Activated CD4-positive, alpha-beta T cell treated with anti-CD3 and anti-CD28 coated beads for 24 hours (primary cell): ENCODE results near the gene RNASEH1.
"Not testable (repeated sequence)": the region's sequence is repeated elsewhere in the genome, so short reads cannot be mapped to it uniquely, and the experiment has no call there.

Experiments
- DNase-seq, 2 donors: peaks; one replicate each; pipeline ENCODE4 v3.0.0-alpha.2; 2020; ENCODE audit warnings: low read depth in 2 of 2

The RNASEH1 gene

DNA sequence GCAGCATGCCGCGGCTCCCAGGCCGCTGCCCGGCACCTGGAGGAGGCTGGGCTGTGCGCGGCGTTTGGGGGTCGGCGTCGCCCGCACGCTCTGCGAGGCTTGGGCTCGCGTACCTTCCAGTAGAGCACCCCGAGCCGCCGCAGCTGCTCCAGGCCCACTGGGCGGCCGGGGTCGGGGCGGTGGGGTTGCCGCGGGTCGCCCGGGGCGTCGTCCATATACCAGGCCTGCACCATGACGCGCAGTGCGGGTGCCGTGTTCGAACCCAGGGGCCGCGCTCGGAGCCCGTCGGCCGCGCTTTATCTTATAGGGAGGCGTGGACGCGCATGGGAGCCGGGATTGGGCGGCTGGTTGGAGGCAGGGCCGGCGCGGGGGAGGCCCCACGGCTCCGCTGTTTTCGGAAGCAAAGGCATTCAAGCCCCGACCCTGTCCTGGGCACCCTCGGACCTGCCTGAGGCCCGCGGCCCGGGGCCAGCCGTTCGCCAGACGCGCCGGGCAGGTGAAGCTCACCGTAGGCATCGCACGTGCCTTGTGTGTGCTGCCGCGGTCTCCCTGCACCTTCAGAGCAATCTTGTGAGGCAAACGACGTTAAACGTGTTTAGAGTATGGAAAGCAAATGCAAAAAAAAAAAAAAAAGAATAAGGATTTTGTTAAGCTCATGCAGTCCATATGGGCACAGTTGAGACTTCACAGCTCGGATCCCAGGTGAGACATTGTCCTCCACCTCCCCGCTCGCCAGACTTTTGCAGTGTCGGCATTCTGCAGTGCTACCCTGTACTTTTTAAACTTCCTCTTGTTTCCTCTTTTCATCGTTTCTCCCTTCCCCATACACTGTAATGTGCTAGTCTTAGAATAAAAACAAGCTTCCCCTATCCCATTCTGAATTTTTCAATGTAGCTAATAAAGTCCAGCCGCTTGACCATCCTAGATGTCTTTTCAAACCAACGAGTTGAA is 38.6 kb downstream of the RNASEH1 start, which contains the start of gene ADI1:
ADI1 (minus strand) TSS at position 277 of the 951 bp plus-strand sequence; CDS start at position 233, 44 bp downstream.
- peak; percentile 65 to 70 for DNase-seq

DNA sequence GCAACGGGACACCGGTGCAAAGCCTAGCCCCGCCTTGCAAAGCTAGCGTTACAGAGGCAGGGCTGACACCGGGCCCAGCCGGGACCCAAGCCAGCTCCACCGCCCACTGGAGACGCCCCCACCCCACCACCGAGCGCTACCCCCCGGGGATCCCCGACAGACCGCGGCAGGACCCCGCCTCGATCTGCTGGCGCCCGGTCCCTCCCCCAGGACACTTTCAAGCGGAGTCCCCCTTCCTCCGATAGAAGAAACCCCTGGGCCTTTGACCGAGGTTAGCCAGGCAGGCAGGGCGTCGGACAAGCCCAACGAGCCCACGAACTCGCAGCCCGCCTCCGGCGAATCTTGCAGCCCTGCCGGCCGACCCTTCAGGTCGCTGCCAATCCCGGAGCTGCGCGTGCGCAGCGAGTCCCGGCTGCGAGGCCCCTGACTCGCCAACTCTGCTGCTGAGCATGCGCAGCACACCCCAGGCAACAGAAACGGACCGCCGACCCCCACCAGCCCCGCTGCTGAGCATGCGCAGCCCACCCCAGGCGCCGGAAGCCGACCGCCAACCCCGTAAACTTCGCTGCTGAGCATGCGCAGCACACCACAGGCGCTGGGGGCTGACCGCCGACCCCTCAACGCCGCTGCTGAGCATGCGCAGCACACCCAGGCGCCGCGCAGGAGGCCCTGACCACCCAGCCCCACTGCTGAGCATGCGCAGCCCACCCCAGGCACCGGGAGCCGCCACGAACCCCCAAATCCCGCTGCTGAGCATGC is 39.5 kb downstream of the RNASEH1 start:
- peak; percentile 96 for DNase-seq

DNA sequence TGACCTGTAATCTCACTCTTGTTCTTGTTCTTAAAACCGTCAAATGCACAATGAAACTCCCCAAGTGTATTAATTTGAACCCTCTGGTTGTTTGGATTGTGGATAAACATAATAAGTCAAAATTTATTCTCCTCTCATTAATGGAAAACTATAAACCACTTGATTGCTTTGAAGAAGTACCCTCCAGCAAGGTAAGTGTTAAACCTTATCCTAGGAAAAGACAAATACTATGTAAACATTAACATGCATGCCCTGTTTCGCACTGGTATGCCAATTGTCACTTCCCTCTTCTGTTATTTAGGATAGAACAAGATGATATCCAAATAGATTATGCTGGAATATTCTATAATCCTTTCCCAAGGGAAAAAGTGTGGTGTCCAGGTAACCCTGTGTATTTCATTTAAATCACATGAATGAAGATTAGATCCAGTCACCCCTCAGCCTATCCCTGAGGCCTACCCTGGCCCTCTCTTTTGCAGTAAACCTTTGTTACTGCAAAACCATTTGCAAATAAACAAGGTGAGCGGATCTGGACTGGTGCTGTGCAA is 40.1 kb downstream of the RNASEH1 start:
- DNase-seq = no peak

DNA sequence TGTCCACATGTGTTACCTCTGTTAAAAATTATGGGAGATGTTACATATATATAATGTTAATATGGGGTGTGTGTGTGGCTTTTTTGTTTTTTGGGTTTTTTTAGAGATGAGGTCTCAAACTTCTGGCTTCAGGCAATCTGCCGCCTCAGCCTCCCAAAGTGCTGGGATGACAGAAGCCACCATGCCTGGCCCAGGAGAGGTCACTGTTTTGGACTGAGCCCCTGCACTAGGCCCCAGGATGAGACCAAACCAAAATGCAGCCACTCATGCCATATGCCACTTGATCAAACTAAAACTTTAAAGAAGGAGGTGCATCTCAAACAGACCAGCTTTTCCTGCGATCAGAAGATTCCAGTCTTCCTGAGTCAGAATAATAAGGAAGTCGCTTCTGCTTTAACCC is 41.3 kb downstream of the RNASEH1 start:
- DNase-seq = no peak

DNA sequence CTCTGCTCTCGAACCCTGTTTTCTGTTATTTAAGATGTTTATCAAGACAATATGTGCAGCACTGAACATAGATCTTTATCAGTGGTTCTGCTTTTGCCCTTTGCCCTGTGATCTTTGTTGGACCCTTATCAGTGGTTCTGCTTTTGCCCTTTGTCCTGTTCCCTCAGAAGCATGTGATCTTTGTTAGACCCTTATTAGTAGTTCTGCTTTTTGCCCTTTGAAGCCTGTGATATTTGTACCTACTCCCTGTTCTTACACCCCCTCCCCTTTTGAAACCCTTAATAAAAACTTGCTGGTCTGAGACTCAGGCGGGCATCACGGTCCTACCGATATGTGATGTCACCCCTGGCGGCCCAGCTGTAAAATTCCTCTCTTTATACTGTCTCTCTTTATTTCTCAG is 42.7 kb downstream of the RNASEH1 start:
- not testable (repeated sequence) for DNase-seq

DNA sequence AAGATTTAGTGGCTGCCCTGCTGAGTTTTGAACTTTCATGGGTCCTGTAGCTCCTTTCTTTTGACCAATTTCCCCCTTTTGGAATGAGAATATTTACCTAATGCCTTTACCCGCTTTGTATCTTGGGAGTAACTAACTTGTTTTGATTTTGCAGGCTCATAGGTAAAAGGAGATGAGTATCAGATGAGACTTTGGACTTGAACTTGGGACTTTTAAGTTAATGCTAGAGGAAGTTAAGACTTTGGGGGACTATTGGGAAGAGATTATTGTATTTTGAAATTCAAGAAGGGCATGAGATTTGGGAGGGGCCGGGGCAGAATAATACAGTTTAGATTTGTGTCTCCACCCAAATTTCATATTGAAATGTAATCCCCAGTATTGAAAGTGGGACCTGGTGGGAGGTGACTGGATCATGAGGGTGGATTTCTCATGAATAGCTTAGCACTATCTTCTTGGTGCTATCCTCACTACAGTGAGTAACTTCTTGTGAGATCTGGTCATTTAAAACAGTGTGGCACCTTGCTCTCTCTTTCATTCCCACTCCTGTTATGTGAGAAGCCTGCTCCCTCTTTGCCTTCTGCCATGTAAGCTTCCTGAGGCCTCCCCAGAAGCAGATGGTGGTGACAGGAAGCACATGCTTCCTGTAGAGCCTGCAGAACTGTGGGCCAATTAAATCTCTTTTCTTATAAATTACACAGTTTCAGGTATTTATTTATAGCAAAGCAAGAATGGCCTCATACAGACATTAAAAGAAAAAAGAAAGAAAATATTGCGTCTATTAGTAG is 44.9 kb downstream of the RNASEH1 start:
- no peak for DNase-seq

DNA sequence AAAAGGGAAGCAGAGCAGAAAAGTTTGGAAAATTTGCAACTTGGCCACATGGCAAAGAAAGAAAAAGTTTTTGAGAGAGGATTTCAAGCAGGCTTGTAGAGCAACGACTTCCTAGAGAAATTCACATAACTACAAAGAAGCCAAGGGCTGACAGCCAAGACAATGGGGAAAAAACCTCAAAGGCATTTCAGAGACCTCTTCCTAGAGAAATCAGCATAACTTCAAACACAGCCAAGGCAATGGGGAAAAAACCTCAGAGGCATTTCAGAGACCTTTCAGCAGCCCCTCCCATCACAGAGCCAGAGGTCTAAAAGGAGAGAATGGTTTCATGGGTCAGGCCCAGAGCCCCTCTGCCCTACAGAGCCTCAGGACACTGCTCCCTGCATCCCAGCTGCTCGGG is 46.0 kb downstream of the RNASEH1 start:
- no peak for DNase-seq

DNA sequence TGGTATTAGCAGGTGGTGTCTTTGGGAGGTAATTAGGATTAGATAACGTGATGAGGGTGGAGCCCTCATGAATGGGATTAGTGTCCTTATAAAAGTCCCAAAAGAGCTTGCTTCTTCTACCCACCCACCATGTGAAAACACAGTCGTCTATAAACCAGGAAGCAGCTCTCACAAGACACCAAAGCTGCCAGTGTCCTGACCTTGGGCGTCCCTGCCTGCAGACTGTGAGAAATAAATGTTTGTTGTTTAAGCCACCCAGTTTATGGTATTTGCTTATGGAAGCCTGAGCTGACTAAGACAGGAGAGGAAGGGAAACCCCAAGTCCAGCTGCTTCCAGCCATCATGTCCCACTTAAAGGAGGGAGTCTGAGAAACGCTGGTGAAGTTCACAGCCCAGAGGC is 52.4 kb downstream of the RNASEH1 start:
- no peak for DNase-seq

DNA sequence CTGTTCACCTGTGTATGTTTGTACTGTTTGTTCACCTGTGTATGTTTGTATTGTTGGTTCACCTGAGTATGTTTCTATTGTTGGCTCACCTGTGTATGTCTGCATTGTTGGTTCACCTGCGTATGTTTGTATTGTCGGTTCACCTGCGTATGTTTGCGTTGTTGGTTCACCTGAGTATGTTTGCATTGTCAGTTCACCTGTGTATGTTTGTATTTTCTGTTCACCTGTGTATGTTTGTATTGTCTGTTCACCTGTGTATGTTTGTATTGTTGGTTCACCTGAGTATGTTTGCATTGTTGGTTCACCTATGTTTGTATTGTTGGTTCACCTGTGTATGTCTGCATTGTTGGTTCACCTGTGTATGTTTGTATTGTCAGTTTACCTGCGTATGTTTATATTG is 53.4 kb downstream of the RNASEH1 start:
- DNase-seq = no peak

DNA sequence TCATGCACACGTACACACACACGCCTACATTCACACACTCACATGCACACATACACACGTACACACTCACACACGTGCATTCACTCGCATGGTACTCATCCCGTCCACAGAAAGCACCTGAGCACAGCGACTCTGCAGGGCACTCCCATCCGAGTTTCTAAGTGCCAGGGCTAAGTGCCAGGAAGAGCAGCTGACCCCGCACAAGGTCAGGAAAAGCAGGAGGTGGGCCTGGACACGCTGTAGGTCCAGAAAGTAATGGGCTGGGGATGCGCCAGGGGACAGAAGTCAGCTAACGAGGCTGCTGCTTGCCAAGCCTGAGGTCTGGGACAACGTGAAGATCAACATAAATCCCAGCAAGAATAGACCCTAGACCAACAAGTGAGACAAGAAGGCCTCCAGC is 54.6 kb downstream of the RNASEH1 start:
- no peak for DNase-seq

DNA sequence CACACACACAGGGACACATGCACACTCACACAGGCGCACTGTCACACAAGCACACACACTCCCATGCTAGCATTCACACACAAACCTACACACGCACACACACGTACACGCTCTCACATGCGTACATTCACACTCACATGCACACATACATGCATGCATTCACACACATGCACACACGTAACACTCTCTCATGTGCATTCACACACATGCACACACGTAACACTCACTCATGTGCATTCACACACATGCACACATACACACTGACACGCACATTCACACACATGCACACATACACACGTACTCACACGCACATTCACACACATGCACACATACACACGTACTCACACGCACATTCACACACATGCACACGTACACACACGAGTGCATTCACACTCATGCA is 55.1 kb downstream of the RNASEH1 start:
- DNase-seq = no peak

DNA sequence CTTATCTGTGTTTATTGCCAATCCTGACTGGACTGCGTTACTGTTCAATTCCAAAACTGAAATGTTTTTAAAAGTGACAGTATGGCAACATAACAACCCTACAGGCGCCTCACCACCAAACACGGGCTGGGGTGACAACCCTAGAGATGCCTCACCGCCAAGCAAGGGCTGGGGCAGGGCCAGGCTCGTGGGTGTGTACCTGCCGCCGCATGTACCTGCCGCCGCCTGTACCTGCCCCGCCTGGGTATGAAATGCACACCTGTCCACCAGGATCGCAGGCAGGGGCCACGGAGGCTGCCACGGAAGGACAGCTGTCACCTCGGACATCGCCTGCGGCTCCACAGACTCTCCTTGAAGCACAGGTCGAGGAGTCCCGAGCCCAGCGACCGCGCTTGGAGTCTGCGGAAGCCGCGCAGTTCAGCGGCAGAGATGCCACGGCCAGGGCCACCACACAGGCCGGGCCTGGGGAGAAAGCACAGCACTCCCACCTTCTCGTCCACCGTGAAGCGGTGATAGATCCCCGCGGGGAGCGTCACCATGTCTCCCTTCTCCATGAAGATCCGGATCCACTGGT is 57.7 kb downstream of the RNASEH1 start:
- DNase-seq = no peak

DNA sequence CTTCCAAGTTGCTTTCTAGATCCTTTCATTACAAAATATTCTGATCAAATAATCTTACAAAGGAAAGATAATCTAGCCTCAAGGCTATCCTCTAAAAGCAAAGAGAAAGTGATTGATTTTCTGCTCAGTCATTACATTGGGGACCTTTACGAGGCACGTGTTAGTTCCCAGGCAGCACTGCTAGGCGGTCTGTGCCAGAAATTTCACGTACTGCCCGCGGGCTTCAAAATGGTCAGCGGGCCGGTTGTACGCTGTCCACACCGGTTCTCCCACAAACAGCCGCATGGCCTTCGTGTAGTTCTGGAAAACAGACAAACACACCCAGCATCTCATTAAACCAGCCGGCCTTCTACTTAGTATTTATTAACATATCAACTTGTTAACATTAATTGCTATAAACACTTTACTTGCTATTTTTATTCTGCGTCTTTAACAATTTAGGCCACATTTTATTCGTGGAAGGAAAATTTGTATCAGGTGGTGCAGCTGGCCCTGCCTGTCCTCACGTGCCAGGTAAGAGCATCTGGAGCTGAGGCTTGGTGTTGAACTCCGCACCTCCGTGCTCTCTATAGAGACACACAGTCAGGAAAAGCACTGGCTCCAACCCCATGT is 59.2 kb downstream of the RNASEH1 start:
- no peak for DNase-seq

DNA sequence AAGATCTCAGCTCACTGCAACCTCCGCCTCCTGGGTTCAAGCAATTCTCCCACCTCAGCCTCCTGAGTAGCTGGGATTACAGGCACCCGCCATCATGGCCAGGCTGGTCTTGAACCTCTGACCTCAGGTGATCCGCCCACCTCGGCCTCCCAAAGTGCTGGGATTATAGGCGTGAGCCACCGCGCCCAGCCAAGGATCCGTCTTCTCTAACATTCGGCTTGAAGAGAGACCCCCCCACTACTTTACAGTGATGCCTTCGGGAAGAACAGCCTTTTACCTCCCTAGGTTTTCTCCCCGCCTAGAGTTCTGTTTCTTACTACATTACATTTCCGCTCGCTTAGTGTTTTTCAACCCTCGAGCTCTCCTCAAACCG is 61.4 kb downstream of the RNASEH1 start:
- DNase-seq = not testable (repeated sequence)
